ENCODE measurements around the gene ZSWIM2. TPM values are rescaled to one million over a fixed set of nuclear protein-coding genes. Genes with fewer than 3 reads are reported as not detected.

ZSWIM2 gene
- total and polyA plus RNA-seq, 8 donors, result 0.02 TPM; not detected in 7

DNA sequence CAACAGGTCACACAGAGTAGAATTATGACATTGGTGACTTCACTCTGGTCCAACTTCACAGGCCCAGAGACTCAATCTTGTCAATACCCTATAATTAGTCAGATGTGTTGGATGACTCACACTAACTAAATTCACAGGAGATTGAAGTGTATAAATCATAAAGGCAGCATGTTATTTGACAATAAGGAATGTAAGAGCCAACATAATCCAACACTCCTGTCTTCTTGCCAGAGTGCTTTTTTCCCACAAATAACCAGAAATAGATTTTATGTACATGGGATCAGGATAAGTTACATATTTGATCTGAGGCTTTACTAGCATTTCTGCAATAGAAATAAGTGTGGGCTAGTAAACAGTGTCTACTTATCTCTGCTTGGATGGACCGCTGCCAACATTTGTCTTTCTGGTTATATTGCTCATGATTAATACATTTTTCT, 42.2 kb upstream of the ZSWIM2 start:
- ATAC-seq (no peak), DNase-seq (no peak), FAIRE-seq (no peak)
- H3K36me3 ChIP-seq, result no peaks in the 10 kb centered on the region
- WGBS, 2 donors, result 35 to 43% methylated on average over 1 of the region's 1 CpG
- H3K9me3 ChIP-seq, result no peaks in the 10 kb centered on the region
- no peak overlapping the region for H3K27ac ChIP-seq
- TF ChIP-seq CTCF (IDR thresholded peaks at IDR 0.05), result no peak
- intact Hi-C loops (cut with DNase I), result no loop called here
- H3K4me1 ChIP-seq, result no peaks in the 10 kb centered on the region
- H3K4me3 ChIP-seq, result no peak overlapping the region
- H3K27me3 ChIP-seq, result no peaks in the 10 kb centered on the region

DNA sequence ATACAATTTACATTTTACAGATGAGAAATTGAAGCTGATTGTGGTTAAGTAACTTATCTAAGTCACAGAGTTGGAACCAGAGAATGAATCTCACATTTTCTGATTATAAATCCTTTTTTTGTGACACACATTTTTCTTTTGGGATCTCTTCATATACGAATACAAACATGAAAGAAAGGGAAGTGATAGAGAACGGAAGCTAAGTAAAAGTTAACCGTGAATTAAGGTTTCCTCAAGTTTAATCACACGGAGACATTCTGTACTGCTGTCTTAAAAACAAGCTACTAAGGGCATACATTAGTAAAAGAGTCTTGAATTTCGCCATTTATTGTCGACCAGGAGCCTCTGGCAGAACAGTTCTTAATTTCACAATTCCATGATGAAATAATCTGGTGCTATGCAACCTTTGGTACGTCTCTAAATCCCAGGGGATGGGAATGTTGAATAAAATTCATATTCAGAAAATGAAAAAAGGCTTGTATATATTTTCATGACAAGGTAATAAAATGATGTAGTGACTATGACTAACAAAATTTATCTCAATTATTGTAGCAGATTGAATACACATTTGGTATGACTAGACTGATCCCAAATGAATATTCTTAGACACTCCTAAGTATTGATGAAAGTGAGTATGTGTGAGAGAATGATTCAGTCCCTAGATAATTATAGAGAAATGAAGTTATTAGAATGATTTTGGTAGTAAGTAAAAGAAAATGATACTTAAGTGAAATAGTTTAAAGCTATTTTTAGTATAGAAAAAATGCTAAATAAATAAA, 40.3 kb upstream of the ZSWIM2 start:
- Histone ChIP-seq H3K27ac (no peak overlapping the region), H3K4me3 (no peak overlapping the region), H3K4me1 (no peaks in the 10 kb centered on the region), H3K27me3 (no peaks in the 10 kb centered on the region), H3K36me3 (no peaks in the 10 kb centered on the region), H3K9me3 (no peaks in the 10 kb centered on the region)
- FAIRE-seq, result no peak
- intact Hi-C loops (cut with DNase I), result no loop called here
- 54 to 61% methylated on average over 7 of the region's 7 CpGs for WGBS, 2 donors
- DNase-seq, result no peak
- no peak for TF ChIP-seq CTCF (IDR thresholded peaks at IDR 0.05)
- ATAC-seq, result peak in 1 of 4 donors; percentile 32

GRCh38 chr2:186887107-186888090, 38.4 kb upstream of the ZSWIM2 start:
- Histone ChIP-seq H3K9me3 (no peaks in the 10 kb centered on the region), H3K4me1 (no peaks in the 10 kb centered on the region), H3K36me3 (no peaks in the 10 kb centered on the region), H3K27me3 (no peaks in the 10 kb centered on the region), H3K27ac (no peak overlapping the region), H3K4me3 (no peak overlapping the region)
- intact Hi-C loops (cut with DNase I), result no loop called here
- no peak for TF ChIP-seq CTCF (IDR thresholded peaks at IDR 0.05)
- FAIRE-seq (no peak), DNase-seq (no peak), ATAC-seq (peak in 3 of 4 donors; percentile 20 to 54 (median 22))
- WGBS, 2 donors, result 52 to 64% methylated on average over 7 of the region's 7 CpGs

GRCh38 chr2:186884587-186884986, 35.6 kb upstream of the ZSWIM2 start:
- Histone ChIP-seq H3K4me1 (no peaks in the 10 kb centered on the region), H3K4me3 (no peak overlapping the region), H3K27ac (no peak overlapping the region), H3K9me3 (no peaks in the 10 kb centered on the region), H3K36me3 (no peaks in the 10 kb centered on the region), H3K27me3 (no peaks in the 10 kb centered on the region)
- DNase-seq, result no peak
- intact Hi-C loops (cut with DNase I), result no loop called here
- no peak for ATAC-seq
- 34% methylated on average over 1 of the region's 1 CpG for WGBS, 2 donors
- FAIRE-seq, result no peak
- TF ChIP-seq CTCF (IDR thresholded peaks at IDR 0.05), result no peak
